Spleen (tissue), 7 donors: Measurements from ENCODE around the gene ZNF638.

Source experiments
- CTCF ChIP-seq, 11 experiments: fragments of 200-600 bp in 7 of 11; fragments of 450-650 bp in 4 of 11; sonication (generic) in 4 of 11; IDR thresholded peaks in 8 of 11; conservative IDR thresholded peaks in 3 of 11; 1 replicate in 7 of 11; 2 replicates in 4 of 11; pipeline versions ENCODE4 v1.4.0 to v1.8.0; 2016 to 2021; ENCODE audit warnings: antibody characterized with exemption in 11 of 11, inconsistent platforms in 4 of 11, mild to moderate bottlenecking in 1 of 11
- POLR2AphosphoS5 ChIP-seq, 3 donors: sonication (generic); formaldehyde crosslinking; IDR thresholded peaks; one replicate each; pipeline ENCODE4 v1.5.1; 2017; ENCODE audit warnings: antibody characterized with exemption in 3 of 3
- donor health status: DM: no; HTN: no; CAD: no; lungs with moderate emphysema.
- donor health status: DM: no; HTN: no; CAD: no.
- donor health status: DM: no; HTN: no; CAD: no.

- TF ChIP-seq POLR2AphosphoS5 (IDR thresholded peaks at IDR 0.05) (no peak), CTCF (IDR thresholded peaks at IDR 0.05 in 8 of 11, conservative IDR thresholded peaks at IDR 0.05 in 3 of 11) (no peak)
These were observed 125.0 kb downstream of the ZNF638 start for GRCh38 chr2:71456617-71457016.
